Keratinocyte (primary cell): Measurements from ENCODE around the gene FLNA. TPM values are rescaled to one million over a fixed set of nuclear protein-coding genes. Genes with fewer than 3 reads are reported as not detected.

ENCODE experiments used
- DNase-seq: peaks from one replicate; pipeline ENCODE4 v3.0.0-alpha.2; 2011; ENCODE audit warnings: low read depth, missing footprints, low spot score
- FAIRE-seq: peaks from 2 replicates; lab custom pipeline; 2011; peaks lifted over from hg19 to GRCh38; lab: Jason Lieb, UNC
- H2AFZ ChIP-seq: 2 replicates; pipeline ENCODE4 v1.6.0; 2012; ENCODE audit warnings: low read length, control low read depth, inconsistent platforms; ENCODE audit not compliant: control insufficient read depth
- H3K27ac ChIP-seq: 2 replicates; pipeline ENCODE4 v1.5.1; 2011; ENCODE audit warnings: low read length; ENCODE audit not compliant: control insufficient read depth, insufficient read depth
- H3K27me3 ChIP-seq: 3 replicates; pipeline ENCODE4 v1.6.0; 2011; ENCODE audit warnings: low read length; ENCODE audit not compliant: control insufficient read depth, insufficient read depth; ENCODE audit errors: extremely low read depth
- H3K36me3 ChIP-seq, 2 experiments: 2 replicates in 1 of 2; 3 replicates in 1 of 2; pipeline ENCODE4 v1.5.1; 2011; ENCODE audit warnings: low read length in 2 of 2, mild to moderate bottlenecking in 1 of 2; ENCODE audit not compliant: control insufficient read depth in 2 of 2, insufficient read depth in 2 of 2; ENCODE audit errors: extremely low read depth in 1 of 2
- H3K4me1 ChIP-seq: 3 replicates; pipeline ENCODE4 v1.5.1; 2011; ENCODE audit warnings: low read length; ENCODE audit not compliant: control insufficient read depth, insufficient read depth; ENCODE audit errors: extremely low read depth
- H3K4me2 ChIP-seq: 3 replicates; pipeline ENCODE4 v1.6.0; 2011; ENCODE audit warnings: low read depth, low read length; ENCODE audit not compliant: control insufficient read depth, insufficient read depth; ENCODE audit errors: extremely low read depth
- H3K4me3 ChIP-seq, 3 experiments: fragments of 200-600 bp in 1 of 3; sonication (generic) in 1 of 3; 2 replicates in 2 of 3; 3 replicates in 1 of 3; pipeline ENCODE4 v1.5.1; 2011 to 2016; ENCODE audit warnings: low read length in 3 of 3, mild to moderate bottlenecking in 3 of 3, control low read depth in 2 of 3, inconsistent platforms in 1 of 3, low read depth in 1 of 3, mixed read lengths in 1 of 3, mixed run types in 1 of 3, moderate library complexity in 1 of 3; ENCODE audit not compliant: control insufficient read depth in 2 of 3, insufficient read depth in 2 of 3; ENCODE audit errors: extremely low read depth in 1 of 3
- H3K79me2 ChIP-seq: 2 replicates; pipeline ENCODE4 v1.6.0; 2012; ENCODE audit warnings: low read length; ENCODE audit not compliant: control insufficient read depth, insufficient read depth
- H3K9ac ChIP-seq: 3 replicates; pipeline ENCODE4 v1.6.0; 2011; ENCODE audit warnings: low read length; ENCODE audit not compliant: control insufficient read depth, insufficient read depth; ENCODE audit errors: extremely low read depth
- H3K9me1 ChIP-seq: 3 replicates; pipeline ENCODE4 v1.6.0; 2011; ENCODE audit warnings: low read length; ENCODE audit not compliant: control insufficient read depth, insufficient read depth; ENCODE audit errors: extremely low read depth
- H3K9me3 ChIP-seq: 2 replicates; pipeline ENCODE4 v1.5.1; 2012; ENCODE audit warnings: low read depth, low read length; ENCODE audit not compliant: control insufficient read depth
- H4K20me1 ChIP-seq: 3 replicates; pipeline ENCODE4 v1.6.0; 2011; ENCODE audit warnings: low read length; ENCODE audit not compliant: control insufficient read depth, insufficient read depth; ENCODE audit errors: extremely low read depth
- CTCF ChIP-seq, 3 experiments: IDR thresholded peaks in 1 of 3; conservative IDR thresholded peaks in 1 of 3; optimal IDR thresholded peaks in 1 of 3; 2 replicates in 2 of 3; 3 replicates in 1 of 3; pipeline versions ENCODE3 to v1.5.1; 2011; ENCODE audit warnings: low read length in 3 of 3, mild to moderate bottlenecking in 3 of 3, moderate library complexity in 2 of 3, control low read depth in 1 of 3, inconsistent platforms in 1 of 3; ENCODE audit not compliant: insufficient read depth in 2 of 3; ENCODE audit errors: extremely low read depth in 1 of 3
- EZH2 ChIP-seq: IDR thresholded peaks from one replicate; pipeline ENCODE4 v1.6.1; 2012; ENCODE audit warnings: inconsistent platforms, mild to moderate bottlenecking, low read length, moderate library complexity
- dilution Hi-C: fragments of 300-500 bp; cut with MboI; formaldehyde crosslinking; loops from one replicate; pipeline ENCODE4 v1.7.0; 2020; ENCODE audit warnings: low sequenced_read_pairs; ENCODE audit not compliant: extremely low pct_ligation_motif_present
- polyA plus RNA-seq, 5 experiments: library from polyadenylated mRNA; depleted of rRNA in 3 of 5; stranded (reverse) in 3 of 5; stranded (forward) in 1 of 5; unstranded in 1 of 5; fragments of >200 nt; gene quantifications; 1 replicate in 1 of 5; 2 replicates in 3 of 5; 3 replicates in 1 of 5; pipeline versions ENCODE4 v1.2.1 to v1.2.3, GENCODE V29; 2011 to 2012; ENCODE audit warnings: missing spikeins in 2 of 5, low read depth in 1 of 5, low replicate concordance in 1 of 5

FLNA gene
- polyA plus RNA-seq, 1 donor (not counting 4 experiments of a cell fraction or from before 2014, with no cell fraction given), result 245 TPM

- no peaks in the 10 kb centered on the region for H3K9me3 ChIP-seq
- no peak for FAIRE-seq
- peaks cover 8% of the 10 kb centered on the region for H3K4me1 ChIP-seq
Observed at GRCh38 chrX:154417157-154417556, 42.7 kb upstream of the FLNA start.

GRCh38 chrX:154413142-154413541 is 38.7 kb upstream of the FLNA start:
- Histone ChIP-seq H3K27ac (no peak overlapping the region), H3K36me3 (no peaks in the 10 kb centered on the region), H3K79me2 (no peaks in the 10 kb centered on the region), H3K9me1 (no peaks in the 10 kb centered on the region), H4K20me1 (no peaks in the 10 kb centered on the region), H3K4me3 (no peak overlapping the region), H2AFZ (no peak overlapping the region), H3K4me2 (no peak overlapping the region), H3K9ac (no peak overlapping the region), H3K9me3 (no peaks in the 10 kb centered on the region), H3K27me3 (no peaks in the 10 kb centered on the region), H3K4me1 (peaks cover 17% of the 10 kb centered on the region)
- TF ChIP-seq EZH2 (no peak), CTCF (optimal IDR thresholded peaks at IDR 0.05 in 1 of 3, IDR thresholded peaks at IDR 0.05 in 1 of 3, conservative IDR thresholded peaks at IDR 0.05 in 1 of 3; ENCODE audit: extremely low read depth in 1 of 3, insufficient read depth in 2 of 3, low read length in 3 of 3) (no peak)
- DNase-seq, result no peak
- FAIRE-seq, result no peak
- dilution Hi-C loops, result no loop called here

More at GRCh38 chrX:154417157-154417556, 42.7 kb upstream of the FLNA start:
- Histone ChIP-seq H4K20me1 (no peaks in the 10 kb centered on the region), H3K4me2 (no peak overlapping the region), H3K36me3 (peaks cover 0 to 4% of the 10 kb centered on the region in 2 experiments), H2AFZ (no peak overlapping the region), H3K9me1 (no peaks in the 10 kb centered on the region), H3K27me3 (no peaks in the 10 kb centered on the region), H3K27ac (no peak overlapping the region), H3K9ac (no peak overlapping the region), H3K79me2 (no peaks in the 10 kb centered on the region), H3K4me3 (no peak overlapping the region)
- dilution Hi-C loops, result no loop called here
- no peak for TF ChIP-seq EZH2
- no peak for TF ChIP-seq CTCF (optimal IDR thresholded peaks at IDR 0.05 in 1 of 3, IDR thresholded peaks at IDR 0.05 in 1 of 3, conservative IDR thresholded peaks at IDR 0.05 in 1 of 3; ENCODE audit: extremely low read depth in 1 of 3, insufficient read depth in 2 of 3, low read length in 3 of 3)
- no peak for DNase-seq
